Thymus (tissue), 11 donors: ENCODE results near the gene ZDHHC7. TPM values are rescaled to one million over a fixed set of nuclear protein-coding genes. Genes with fewer than 3 reads are reported as not detected.

ENCODE experiments used
- DNase-seq, 9 donors: peaks; one replicate each; pipeline ENCODE4 v3.0.0-alpha.2; 2013; ENCODE audit warnings: low spot score in 9 of 9, low read depth in 6 of 9, missing footprints in 1 of 9
- H3K27ac ChIP-seq, 2 donors: one replicate each; pipeline ENCODE4 v1.5.1; 2013; ENCODE audit warnings: control low read depth in 1 of 2, low read depth in 1 of 2, low read length in 1 of 2, mild to moderate bottlenecking in 1 of 2, moderate library complexity in 1 of 2
- H3K27me3 ChIP-seq, 2 donors: one replicate each; pipeline ENCODE4 v1.5.1; 2013; ENCODE audit warnings: low read length in 1 of 2; ENCODE audit not compliant: control insufficient read depth in 2 of 2, insufficient read depth in 1 of 2
- H3K36me3 ChIP-seq, 2 donors: one replicate each; pipeline ENCODE4 v1.5.1; 2013; ENCODE audit warnings: low read length in 1 of 2, mild to moderate bottlenecking in 1 of 2, moderate library complexity in 1 of 2; ENCODE audit not compliant: control insufficient read depth in 2 of 2, insufficient read depth in 2 of 2
- H3K4me1 ChIP-seq, 2 donors: one replicate each; pipeline ENCODE4 v1.5.1; 2013; ENCODE audit warnings: low read length in 2 of 2; ENCODE audit not compliant: control insufficient read depth in 2 of 2, insufficient read depth in 2 of 2
- H3K4me3 ChIP-seq, 2 donors: one replicate each; pipeline ENCODE4 v1.5.1; 2013; ENCODE audit warnings: low read length in 2 of 2, control low read depth in 1 of 2, mild to moderate bottlenecking in 1 of 2
- H3K9me3 ChIP-seq, 2 donors: one replicate each; pipeline ENCODE4 v1.5.1; 2013; ENCODE audit warnings: low read length in 1 of 2, mild to moderate bottlenecking in 1 of 2; ENCODE audit not compliant: control insufficient read depth in 2 of 2, insufficient read depth in 1 of 2
- WGBS: extraction: QIAGEN DNeasy Blood & Tissue Kit; methylation state at CpG from one replicate; pipeline ENCODE4 v1.1.7; 2013; 5-methylcytosine and 5-hydroxymethylcytosine counted together
- polyA plus RNA-seq: library from polyadenylated mRNA; stranded (reverse); fragments of 200-250 nt; gene quantifications from one replicate; pipeline ENCODE4 v1.2.3, GENCODE V29; 2013
- total RNA-seq: library from RNA; stranded (reverse); fragments of 120-200 nt; gene quantifications from one replicate; pipeline ENCODE4 v1.2.4, GENCODE V29; 2013
- donor health status: healthy.

Gene ZDHHC7
- total and polyA plus RNA-seq, 2 donors: 19.0 to 24.6 TPM

- WGBS: 97% methylated on average over 8 of the region's 8 CpGs
- no peak overlapping the region for H3K27ac ChIP-seq
- H3K27me3 ChIP-seq: no peaks in the 10 kb centered on the region
- DNase-seq: no peak
- H3K36me3 ChIP-seq: no peaks in the 10 kb centered on the region
- no peak overlapping the region for H3K4me3 ChIP-seq
- peaks cover 0 to 11% of the 10 kb centered on the region in 2 donors for H3K4me1 ChIP-seq
- H3K9me3 ChIP-seq: no peaks in the 10 kb centered on the region
Observed at GRCh38 chr16:85046472-85046916, 35.2 kb upstream of the ZDHHC7 start.

GRCh38 chr16:85045641-85046471 is 34.5 kb upstream of the ZDHHC7 start:
- H3K4me3 ChIP-seq: no peak overlapping the region
- no peaks in the 10 kb centered on the region for H3K9me3 ChIP-seq
- 76% methylated on average over 23 of the region's 23 CpGs for WGBS
- DNase-seq: no peak
- no peak overlapping the region for H3K27ac ChIP-seq
- no peaks in the 10 kb centered on the region for H3K27me3 ChIP-seq
- H3K36me3 ChIP-seq: no peaks in the 10 kb centered on the region
- H3K4me1 ChIP-seq: peaks cover 0 to 11% of the 10 kb centered on the region in 2 donors

GRCh38 chr16:85045077-85045476 is 33.7 kb upstream of the ZDHHC7 start:
- H3K4me3 ChIP-seq: no peak overlapping the region
- no peaks in the 10 kb centered on the region for H3K36me3 ChIP-seq
- no peak for DNase-seq
- WGBS: 96% methylated on average over 5 of the region's 5 CpGs
- no peak overlapping the region for H3K27ac ChIP-seq
- no peaks in the 10 kb centered on the region for H3K9me3 ChIP-seq
- H3K27me3 ChIP-seq: no peaks in the 10 kb centered on the region
- H3K4me1 ChIP-seq: peaks cover 0 to 11% of the 10 kb centered on the region in 2 donors

- 98% methylated on average over 6 of the region's 6 CpGs for WGBS
- Histone ChIP-seq H3K36me3 (no peaks in the 10 kb centered on the region), H3K4me1 (peaks cover 0 to 8% of the 10 kb centered on the region in 2 donors), H3K4me3 (no peak overlapping the region), H3K27ac (no peak overlapping the region), H3K27me3 (no peaks in the 10 kb centered on the region), H3K9me3 (no peaks in the 10 kb centered on the region)
- no peak for DNase-seq
Observed at GRCh38 chr16:85042606-85043005, 31.3 kb upstream of the ZDHHC7 start.

- Histone ChIP-seq H3K36me3 (no peaks in the 10 kb centered on the region), H3K27ac (no peak overlapping the region), H3K4me3 (no peak overlapping the region), H3K9me3 (no peaks in the 10 kb centered on the region), H3K4me1 (peaks cover 0 to 4% of the 10 kb centered on the region in 2 donors), H3K27me3 (no peaks in the 10 kb centered on the region)
- no peak for DNase-seq
- WGBS: 93% methylated on average over 6 of the region's 6 CpGs
Observed at GRCh38 chr16:85042167-85042526, 30.8 kb upstream of the ZDHHC7 start.

- Histone ChIP-seq H3K4me3 (no peak overlapping the region), H3K4me1 (no peaks in the 10 kb centered on the region), H3K36me3 (no peaks in the 10 kb centered on the region), H3K27me3 (no peaks in the 10 kb centered on the region), H3K27ac (no peak overlapping the region), H3K9me3 (no peaks in the 10 kb centered on the region)
- DNase-seq: no peak
- 89% methylated on average over 27 of the region's 27 CpGs for WGBS
Observed at GRCh38 chr16:85041219-85042166, 30.2 kb upstream of the ZDHHC7 start.

GRCh38 chr16:85040685-85041084 is 29.4 kb upstream of the ZDHHC7 start:
- Histone ChIP-seq H3K9me3 (no peaks in the 10 kb centered on the region), H3K27ac (no peak overlapping the region), H3K4me1 (no peaks in the 10 kb centered on the region), H3K4me3 (no peak overlapping the region), H3K27me3 (no peaks in the 10 kb centered on the region), H3K36me3 (no peaks in the 10 kb centered on the region)
- 96% methylated on average over 6 of the region's 6 CpGs for WGBS
- DNase-seq: no peak

- no peak overlapping the region for H3K27ac ChIP-seq
- no peaks in the 10 kb centered on the region for H3K27me3 ChIP-seq
- H3K9me3 ChIP-seq: no peaks in the 10 kb centered on the region
- WGBS: 94% methylated on average over 5 of the region's 5 CpGs
- DNase-seq: no peak
- H3K4me1 ChIP-seq: peaks cover 0 to 7% of the 10 kb centered on the region in 2 donors
- H3K4me3 ChIP-seq: no peak overlapping the region
- H3K36me3 ChIP-seq: no peaks in the 10 kb centered on the region
Observed at GRCh38 chr16:85037721-85038120, 26.4 kb upstream of the ZDHHC7 start.

GRCh38 chr16:85037050-85037410 is 25.7 kb upstream of the ZDHHC7 start:
- no peaks in the 10 kb centered on the region for H3K9me3 ChIP-seq
- H3K4me1 ChIP-seq: peaks cover 0 to 7% of the 10 kb centered on the region in 2 donors
- H3K27me3 ChIP-seq: no peaks in the 10 kb centered on the region
- 92% methylated on average over 7 of the region's 7 CpGs for WGBS
- H3K27ac ChIP-seq: no peak overlapping the region
- no peaks in the 10 kb centered on the region for H3K36me3 ChIP-seq
- no peak for DNase-seq
- no peak overlapping the region for H3K4me3 ChIP-seq
